ENCODE measurements around the gene OPA3. TPM values are rescaled to one million over a fixed set of nuclear protein-coding genes. Genes with fewer than 3 reads are reported as not detected.

Gene OPA3
- polyA plus RNA-seq, 3 donors: 4.4 to 6.9 (median 5.6) TPM

GRCh38 chr19:45508417-45508860 lies 76.2 kb downstream of the OPA3 start:
- H3K9ac ChIP-seq (ENCODE audit: insufficient read depth, low read length, poor library complexity, severe bottlenecking): peak overlapping the region; percentile 88
- Mint-ChIP-seq H3K36me3 (peaks cover 24 to 41% of the 10 kb centered on the region in 2 donors), H3K4me1 (peaks cover 64% of the 10 kb centered on the region), H3K9me3 (no peaks in the 10 kb centered on the region), H3K4me3 (peak overlapping the region; percentile 98 to 99), H3K27me3 (ENCODE audit: low read depth in 3 of 3) (no peaks in the 10 kb centered on the region), H3K27ac (peak overlapping the region; percentile 87 to 97 (median 94))
- intact Hi-C loops (cut with micrococcal nuclease): loop anchor here in 1 of 2 donors (5.0 kb wide), 1 partner anchor 74 kb away; the partner anchor contains the start of gene OPA3
- H3K4me1 ChIP-seq (ENCODE audit: control insufficient read depth in 1 of 2, insufficient read depth in 2 of 2, low read length in 2 of 2): peaks cover 60 to 76% of the 10 kb centered on the region in 2 donors
- H3K9me3 ChIP-seq (replicated peaks in 1 of 2; ENCODE audit: control insufficient read depth in 1 of 2, insufficient read depth in 1 of 2, low read length in 2 of 2): no peaks in the 10 kb centered on the region
- 0% methylated on average over 2 of the region's 26 CpGs for WGBS (ENCODE audit: insufficient coverage)
- H4K20me1 ChIP-seq (ENCODE audit: insufficient read depth, low read length): peaks cover 62% of the 10 kb centered on the region
- peak overlapping the region; percentile 96 to 99 for H3K27ac ChIP-seq (ENCODE audit: low read depth in 1 of 2, low read length in 2 of 2)
- H3K4me2 ChIP-seq (replicated peaks; ENCODE audit: extremely low read depth, low read length, poor library complexity, severe bottlenecking): peak overlapping the region; percentile 100
- no peaks in the 10 kb centered on the region for H3K27me3 ChIP-seq (ENCODE audit: control insufficient read depth in 2 of 2, insufficient read depth in 2 of 2, low read length in 2 of 2)
- H2AFZ ChIP-seq (ENCODE audit: insufficient read depth, low read depth, low read length, poor library complexity, severe bottlenecking): no peak overlapping the region
- peak overlapping the region; percentile 80 to 100 (median 91) for H3K4me3 ChIP-seq (replicated peaks in 1 of 3; ENCODE audit: low read depth in 2 of 3, low read length in 3 of 3)
- TF ChIP-seq, protein P1, sequence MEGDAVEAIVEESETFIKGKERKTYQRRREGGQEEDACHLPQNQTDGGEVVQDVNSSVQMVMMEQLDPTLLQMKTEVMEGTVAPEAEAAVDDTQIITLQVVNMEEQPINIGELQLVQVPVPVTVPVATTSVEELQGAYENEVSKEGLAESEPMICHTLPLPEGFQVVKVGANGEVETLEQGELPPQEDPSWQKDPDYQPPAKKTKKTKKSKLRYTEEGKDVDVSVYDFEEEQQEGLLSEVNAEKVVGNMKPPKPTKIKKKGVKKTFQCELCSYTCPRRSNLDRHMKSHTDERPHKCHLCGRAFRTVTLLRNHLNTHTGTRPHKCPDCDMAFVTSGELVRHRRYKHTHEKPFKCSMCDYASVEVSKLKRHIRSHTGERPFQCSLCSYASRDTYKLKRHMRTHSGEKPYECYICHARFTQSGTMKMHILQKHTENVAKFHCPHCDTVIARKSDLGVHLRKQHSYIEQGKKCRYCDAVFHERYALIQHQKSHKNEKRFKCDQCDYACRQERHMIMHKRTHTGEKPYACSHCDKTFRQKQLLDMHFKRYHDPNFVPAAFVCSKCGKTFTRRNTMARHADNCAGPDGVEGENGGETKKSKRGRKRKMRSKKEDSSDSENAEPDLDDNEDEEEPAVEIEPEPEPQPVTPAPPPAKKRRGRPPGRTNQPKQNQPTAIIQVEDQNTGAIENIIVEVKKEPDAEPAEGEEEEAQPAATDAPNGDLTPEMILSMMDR (IDR thresholded peaks at IDR 0.05): no peak
- DNase-seq: peak in 1 of 3 donors; percentile 14
- H3K36me3 ChIP-seq (replicated peaks in 1 of 2; ENCODE audit: control insufficient read depth in 1 of 2, insufficient read depth in 2 of 2, low read length in 2 of 2): peaks cover 0 to 16% of the 10 kb centered on the region in 2 donors
- peaks cover 66% of the 10 kb centered on the region for H3K79me2 ChIP-seq (ENCODE audit: insufficient read depth, low read length)

GRCh38 chr19:45507872-45508416 lies 76.7 kb downstream of the OPA3 start:
- peak overlapping the region; percentile 88 for H3K9ac ChIP-seq (ENCODE audit: insufficient read depth, low read length, poor library complexity, severe bottlenecking)
- Mint-ChIP-seq H3K27ac (peak overlapping the region; percentile 87 to 97 (median 92)), H3K36me3 (peaks cover 21 to 36% of the 10 kb centered on the region in 2 donors), H3K9me3 (no peaks in the 10 kb centered on the region), H3K4me1 (peaks cover 61% of the 10 kb centered on the region), H3K4me3 (peak overlapping the region; percentile 98 to 99), H3K27me3 (ENCODE audit: low read depth in 3 of 3) (no peaks in the 10 kb centered on the region)
- intact Hi-C loops (cut with micrococcal nuclease): loop anchor here in 1 of 2 donors (5.0 kb wide), 1 partner anchor 74 kb away; the partner anchor contains the start of gene OPA3
- H3K4me2 ChIP-seq (replicated peaks; ENCODE audit: extremely low read depth, low read length, poor library complexity, severe bottlenecking): peak overlapping the region; percentile 100
- H3K36me3 ChIP-seq (replicated peaks in 1 of 2; ENCODE audit: control insufficient read depth in 1 of 2, insufficient read depth in 2 of 2, low read length in 2 of 2): peaks cover 0 to 16% of the 10 kb centered on the region in 2 donors
- H3K27ac ChIP-seq (ENCODE audit: low read depth in 1 of 2, low read length in 2 of 2): peak overlapping the region; percentile 96 to 99
- H3K9me3 ChIP-seq (replicated peaks in 1 of 2; ENCODE audit: control insufficient read depth in 1 of 2, insufficient read depth in 1 of 2, low read length in 2 of 2): no peaks in the 10 kb centered on the region
- TF ChIP-seq, protein P1 (IDR thresholded peaks at IDR 0.05): no peak
- no peak for DNase-seq
- H2AFZ ChIP-seq (ENCODE audit: insufficient read depth, low read depth, low read length, poor library complexity, severe bottlenecking): no peak overlapping the region
- no peaks in the 10 kb centered on the region for H3K27me3 ChIP-seq (ENCODE audit: control insufficient read depth in 2 of 2, insufficient read depth in 2 of 2, low read length in 2 of 2)
- 6% methylated on average over 2 of the region's 22 CpGs for WGBS (ENCODE audit: insufficient coverage)
- H3K4me3 ChIP-seq (replicated peaks in 1 of 3; ENCODE audit: low read depth in 2 of 3, low read length in 3 of 3): peak overlapping the region; percentile 80 to 100 (median 91)
- H3K4me1 ChIP-seq (ENCODE audit: control insufficient read depth in 1 of 2, insufficient read depth in 2 of 2, low read length in 2 of 2): peaks cover 59 to 76% of the 10 kb centered on the region in 2 donors
- peaks cover 61% of the 10 kb centered on the region for H3K79me2 ChIP-seq (ENCODE audit: insufficient read depth, low read length)
- H4K20me1 ChIP-seq (ENCODE audit: insufficient read depth, low read length): peaks cover 57% of the 10 kb centered on the region

All from CD14-positive monocyte (primary cell).